Inflammatory macrophage treated with lipopolysaccharide for 1 hour (primary cell): Measurements from ENCODE around the gene VSIR.

Experiments
- DNase-seq, 2 donors: peaks; one replicate each; pipeline ENCODE4 v3.0.0-alpha.2; 2020 to 2022

Gene VSIR

GRCh38 chr10:71763352-71764127 is 9.8 kb downstream of the VSIR start:
- no peak for DNase-seq

- no peak for DNase-seq
Observed at GRCh38 chr10:71762324-71762723, 11.0 kb downstream of the VSIR start.

DNA sequence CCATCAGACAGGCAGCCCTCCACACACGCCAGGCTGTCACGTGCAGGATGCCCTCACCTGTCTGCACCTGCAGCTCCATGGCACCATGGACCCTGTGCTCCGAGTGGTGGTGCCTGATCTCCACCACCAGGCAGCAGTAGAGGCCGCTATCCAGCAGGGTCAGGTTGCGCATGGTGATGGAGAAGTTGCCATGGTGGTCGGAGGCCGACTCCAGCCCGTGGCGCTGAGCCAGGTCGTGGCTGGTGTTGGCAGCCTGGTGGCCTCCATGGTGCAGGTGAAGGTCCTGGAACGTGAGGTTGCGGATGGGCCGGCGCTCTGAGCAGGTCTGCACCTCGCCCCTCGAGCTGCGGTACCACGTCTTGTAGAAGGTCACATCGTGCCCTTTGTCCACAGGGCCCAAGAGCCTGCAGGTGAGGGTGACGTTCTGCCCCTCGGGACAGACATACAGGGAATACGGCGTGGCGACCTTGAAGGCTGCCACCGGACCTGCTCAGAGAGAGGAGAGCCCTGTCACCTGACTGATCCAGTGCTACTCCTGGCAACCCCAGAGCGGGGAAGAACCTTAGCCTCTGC is 11.7 kb downstream of the VSIR start:
- DNase-seq: no peak

GRCh38 chr10:71761105-71761511 is 12.2 kb downstream of the VSIR start:
- no peak for DNase-seq

DNA sequence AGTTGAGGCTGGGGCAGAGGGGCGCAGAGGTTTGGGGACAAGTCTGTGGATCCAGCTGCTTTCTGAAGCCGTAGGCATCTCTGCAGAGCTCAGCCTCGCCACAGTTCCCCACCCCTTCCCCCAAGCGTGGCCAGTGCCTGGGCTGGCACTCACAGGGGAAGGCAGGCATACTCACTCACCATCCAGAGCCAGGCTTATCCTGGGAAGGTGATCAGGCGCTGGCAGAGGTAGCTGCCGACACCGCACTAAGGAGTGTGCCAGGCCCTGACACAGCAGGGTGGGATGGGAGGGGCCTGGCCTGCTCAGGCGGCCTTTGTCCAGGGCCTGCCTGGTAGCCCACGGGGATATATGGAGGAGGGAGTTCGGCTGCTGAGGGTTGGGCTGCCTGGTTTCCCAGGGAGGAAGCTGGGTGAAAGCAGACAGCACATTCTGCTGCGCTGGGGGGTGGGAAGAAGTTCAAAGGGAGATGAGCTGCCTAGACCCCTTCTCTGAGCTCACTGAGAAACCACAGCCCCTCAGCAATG is 15.9 kb downstream of the VSIR start:
- DNase-seq: no peak

- DNase-seq: no peak
Observed at GRCh38 chr10:71756311-71757191, 16.8 kb downstream of the VSIR start.

DNA sequence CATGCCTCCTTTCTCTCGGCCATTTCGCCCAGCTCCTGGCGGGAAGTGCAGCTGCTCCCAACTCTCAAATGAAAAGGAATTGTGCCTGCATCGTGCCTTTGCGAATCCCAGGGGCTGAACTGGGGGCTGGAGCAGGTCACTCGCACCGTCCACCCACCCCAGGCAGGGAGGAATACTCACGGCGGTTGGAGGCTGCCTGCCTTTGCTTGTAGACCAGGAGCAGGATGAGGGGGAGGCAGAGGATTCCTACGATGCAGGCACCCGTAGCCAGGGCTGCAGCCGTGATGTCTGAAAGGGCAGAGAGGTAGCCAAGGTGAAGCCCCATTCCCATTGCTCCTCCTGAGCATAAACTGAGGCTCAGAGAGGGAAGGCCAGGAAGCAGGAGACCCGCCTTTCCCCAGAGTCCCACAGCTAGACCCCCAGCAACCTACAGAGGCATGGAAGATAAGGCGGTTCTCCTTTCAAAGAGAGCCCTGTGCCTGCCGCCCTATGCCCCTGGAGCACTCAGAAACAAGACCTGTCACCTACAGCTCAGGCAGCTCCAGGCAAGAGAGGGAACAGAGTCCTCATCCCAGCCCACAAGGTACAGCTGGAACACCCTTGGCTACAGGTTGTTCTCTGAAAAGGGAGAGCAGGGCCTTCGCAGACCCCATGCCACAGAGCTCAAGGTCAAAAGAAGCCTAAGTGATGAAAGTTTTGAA is 18.0 kb downstream of the VSIR start:
- no peak for DNase-seq

- peak; percentile 60 to 64 for DNase-seq
Observed at GRCh38 chr10:71754562-71754961, 18.8 kb downstream of the VSIR start.

DNA sequence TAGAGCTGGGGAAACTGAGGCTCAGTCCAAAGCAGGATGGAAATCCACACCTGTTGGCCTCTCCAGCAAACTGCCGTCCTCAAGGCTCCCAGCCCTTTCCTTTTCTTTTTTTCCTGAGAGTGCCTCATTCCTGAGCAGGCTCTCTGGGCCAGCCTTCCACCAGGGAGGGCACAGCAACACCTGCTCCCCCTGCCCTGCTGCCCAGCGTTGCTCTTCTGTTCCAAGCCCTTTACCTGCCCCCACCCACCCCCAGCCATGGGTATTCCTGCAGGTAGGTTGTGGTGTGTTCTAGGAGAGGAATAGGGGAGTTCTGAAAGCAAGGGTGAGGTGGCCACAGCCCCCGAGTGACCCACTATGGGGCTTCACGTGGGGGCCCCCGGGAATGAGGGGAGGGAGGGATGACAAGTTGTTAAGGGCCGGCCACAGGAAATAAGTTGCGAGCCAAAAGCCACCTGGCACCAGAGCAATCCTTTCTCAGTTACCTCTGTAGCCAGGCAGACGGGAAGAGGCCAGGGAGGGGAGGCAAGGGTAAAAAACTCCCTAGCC is 19.3 kb downstream of the VSIR start:
- no peak for DNase-seq

DNA sequence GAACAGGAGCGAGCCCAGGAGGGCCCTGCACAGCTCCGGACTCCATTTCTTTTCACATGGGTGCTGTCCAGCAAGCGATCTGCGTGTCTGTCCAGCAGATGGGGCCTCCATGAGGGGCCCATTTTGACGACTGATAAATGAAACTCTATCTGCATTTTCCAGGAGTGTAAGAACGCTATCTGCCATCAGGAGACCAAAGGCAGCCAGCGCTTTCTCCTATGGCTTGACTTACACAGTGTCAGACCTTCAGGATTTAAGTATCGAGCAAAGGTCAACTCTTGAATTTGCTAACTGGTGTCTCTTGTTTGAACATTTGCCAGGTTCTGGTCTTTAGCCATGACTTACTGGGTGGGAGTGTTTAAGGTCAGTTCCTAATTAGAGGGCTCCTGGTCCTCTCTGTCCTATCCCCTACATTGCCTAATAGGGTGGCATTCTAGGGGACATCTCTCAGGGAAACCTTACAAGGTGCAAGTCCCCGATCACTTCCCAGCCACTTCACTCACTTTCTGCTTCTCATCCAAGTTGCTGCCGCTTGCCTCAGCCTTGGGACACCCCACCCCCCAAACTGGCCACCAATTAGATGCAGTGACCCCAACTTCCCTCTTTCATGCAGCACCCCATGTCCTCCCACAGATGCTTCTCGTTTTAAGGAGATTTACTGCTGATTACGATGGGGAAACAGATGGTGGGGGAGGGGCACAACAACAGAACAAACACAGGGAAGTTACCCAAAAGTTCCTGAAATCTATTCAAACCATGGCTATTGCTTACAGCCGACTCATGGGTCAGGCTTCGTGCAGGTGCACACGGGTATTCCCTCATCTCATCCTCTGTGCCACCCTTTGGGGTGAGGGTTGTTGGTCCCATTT is 20.0 kb downstream of the VSIR start:
- peak; percentile 90 to 91 for DNase-seq

DNA sequence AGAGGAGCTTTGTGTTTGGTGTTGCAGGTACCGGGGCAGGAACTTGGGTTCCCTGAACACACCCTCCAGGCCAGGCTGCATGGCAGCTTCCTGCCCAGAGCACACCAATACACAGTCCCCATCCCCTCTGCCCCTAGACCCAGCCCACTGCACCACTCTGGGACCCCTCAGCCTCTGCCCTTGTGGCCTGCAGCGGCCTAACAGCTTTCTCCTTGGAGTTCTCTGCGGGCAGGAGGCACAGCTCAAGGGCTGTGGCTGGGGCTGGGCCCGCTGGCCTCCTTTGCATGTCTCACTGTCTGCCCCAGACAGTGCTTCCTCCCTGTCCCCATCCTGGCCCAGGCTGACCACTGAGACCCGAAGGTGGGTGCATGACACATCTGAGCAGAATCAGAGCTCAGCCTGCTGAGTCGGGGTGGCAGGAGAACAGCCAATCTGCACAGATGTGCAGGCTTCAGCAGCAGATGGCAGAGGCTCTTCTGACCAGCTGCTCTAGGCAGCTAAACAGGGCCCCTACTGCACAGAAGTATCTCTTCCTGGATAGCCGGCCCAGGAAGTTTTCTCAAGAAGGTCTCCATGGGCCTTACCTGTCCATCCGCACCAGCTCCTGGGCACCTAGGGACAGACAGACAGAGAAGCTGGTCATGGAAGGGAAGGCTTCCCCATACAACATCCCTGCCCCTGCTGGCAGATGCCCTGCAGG is 20.8 kb downstream of the VSIR start:
- DNase-seq: no peak

DNA sequence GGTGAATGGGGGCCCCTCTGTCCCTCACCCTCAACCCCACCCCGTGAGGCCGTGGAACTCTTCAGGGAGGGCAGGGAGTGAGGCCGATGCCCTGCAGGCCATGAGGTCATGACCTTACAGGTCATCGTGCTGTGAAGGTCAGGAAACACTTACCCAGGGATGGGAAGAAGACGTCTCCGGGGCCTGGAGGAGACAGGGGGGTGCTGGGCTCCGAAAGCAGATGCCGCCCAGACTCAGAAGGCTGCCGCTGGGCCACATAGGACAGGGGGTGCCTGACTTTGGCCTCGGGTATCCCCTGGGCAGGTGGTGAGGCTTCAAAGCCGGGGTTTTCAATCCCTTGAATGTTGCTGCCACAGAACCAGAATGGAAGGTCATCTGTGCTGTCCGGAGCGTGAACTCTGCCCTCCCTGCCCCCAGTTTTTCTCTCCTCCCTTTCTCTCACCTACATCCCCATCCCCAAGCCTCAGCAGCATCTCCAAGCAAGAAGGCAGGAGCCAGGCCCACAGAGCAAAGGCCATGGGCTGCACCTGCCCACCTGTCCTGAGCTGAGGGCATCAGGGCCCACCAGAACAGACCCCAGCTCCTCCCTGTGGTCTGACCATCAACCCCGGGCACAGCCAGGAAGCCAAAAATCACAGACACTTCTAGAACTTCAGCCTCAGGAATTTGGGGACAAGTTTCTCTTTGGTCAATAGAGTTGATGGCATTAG is 21.6 kb downstream of the VSIR start:
- no peak for DNase-seq

DNA sequence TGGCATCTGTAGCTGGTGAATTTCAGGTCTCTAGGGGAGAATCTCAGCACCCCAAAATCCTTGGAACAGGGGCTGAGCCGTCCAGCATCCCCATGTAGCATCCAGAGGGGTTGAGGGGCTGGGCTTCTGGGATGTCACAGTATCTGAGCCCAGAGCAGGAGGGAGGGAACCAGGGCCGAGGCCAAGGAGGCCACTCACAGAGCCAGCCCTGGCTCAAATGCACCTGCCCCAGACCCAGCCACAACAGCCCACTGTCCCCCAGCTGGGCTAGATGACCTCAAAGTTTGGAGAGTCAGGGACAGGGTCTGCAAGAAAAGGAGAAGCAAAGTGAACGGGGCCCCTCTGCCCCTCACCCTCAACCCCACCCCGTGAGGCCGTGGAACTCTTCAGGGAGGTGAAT is 22.3 kb downstream of the VSIR start:
- DNase-seq: no peak

DNA sequence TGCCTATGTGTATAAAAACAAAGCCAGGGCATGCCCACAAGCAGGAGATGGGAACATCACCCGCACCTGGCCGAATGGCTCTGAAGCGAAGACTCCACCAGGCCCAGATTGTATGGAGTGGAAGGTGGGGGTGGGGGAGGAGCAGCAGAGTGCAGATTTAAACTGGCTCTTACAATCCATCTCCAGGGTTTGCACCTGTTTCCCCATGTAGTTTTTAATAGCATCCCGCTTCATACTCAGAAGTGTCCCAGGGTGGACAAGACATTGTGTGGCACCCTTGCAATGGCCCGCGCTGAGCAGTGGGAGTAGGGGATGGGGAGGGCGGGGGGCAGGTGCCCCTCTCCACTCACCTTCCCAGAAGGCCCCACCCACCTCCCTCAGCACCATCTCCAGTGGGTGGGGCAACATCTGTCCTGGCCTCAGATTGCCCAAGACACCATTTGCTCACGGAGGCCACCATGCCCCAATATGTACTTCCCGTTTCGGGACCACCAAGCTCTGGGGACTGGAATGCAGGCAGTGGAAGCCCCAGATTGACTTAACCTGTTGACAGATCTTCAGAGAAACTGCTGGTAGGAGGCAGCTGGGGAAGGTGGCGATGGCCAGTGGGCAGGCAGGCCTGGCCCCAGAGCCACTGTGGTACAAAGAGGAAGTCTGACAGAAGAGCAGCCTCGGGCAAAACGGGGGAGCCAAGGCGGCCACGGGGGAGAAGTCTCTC is 23.0 kb downstream of the VSIR start:
- DNase-seq: peak in 1 of 2 donors; percentile 22

DNA sequence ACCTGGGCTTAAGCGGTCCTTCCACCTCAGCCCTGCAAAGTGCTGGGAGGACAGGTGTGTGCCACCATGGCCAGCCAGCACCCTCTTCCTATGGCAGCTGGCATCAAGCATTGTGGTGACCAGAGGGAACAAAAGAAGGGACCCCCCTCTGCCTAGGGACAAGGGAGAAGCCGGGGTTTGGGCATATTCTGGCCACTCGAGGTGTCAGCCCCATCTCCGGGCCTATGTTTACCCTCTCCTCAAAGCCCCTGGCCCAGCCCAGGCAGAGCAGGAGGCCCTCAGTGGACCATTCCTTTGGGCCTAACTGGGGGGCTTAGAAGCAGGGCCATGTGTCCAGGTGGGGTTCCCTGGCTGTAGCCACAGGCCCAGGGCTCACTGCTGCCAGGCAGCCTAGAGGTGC is 23.9 kb downstream of the VSIR start:
- no peak for DNase-seq

DNA sequence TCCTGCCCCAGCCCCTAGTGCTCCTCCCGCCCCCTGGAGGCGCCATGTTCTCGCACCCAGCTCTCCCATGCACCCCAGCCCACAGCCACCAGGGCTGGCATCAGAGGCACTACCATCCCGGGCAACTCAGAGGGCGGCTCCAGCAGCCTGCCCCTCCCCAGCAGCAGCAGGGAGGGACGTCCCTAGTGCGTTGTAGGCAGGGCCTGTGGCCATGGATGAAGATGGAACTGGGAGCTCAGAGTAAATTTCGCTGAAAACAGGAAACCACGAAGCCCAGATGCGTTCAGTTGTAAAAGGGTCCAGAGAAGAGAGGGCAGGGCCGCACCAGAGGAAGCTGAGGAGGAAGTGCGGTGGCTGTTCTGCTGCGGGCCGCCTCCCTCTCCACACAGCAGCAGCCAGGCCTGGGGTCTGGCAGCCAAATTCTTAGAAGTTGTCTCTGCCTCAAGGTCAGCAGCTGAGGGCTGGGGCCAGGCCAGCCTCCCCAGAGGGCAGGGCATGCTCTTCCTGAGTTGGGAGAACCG is 24.6 kb downstream of the VSIR start:
- peak; percentile 30 to 53 for DNase-seq

DNA sequence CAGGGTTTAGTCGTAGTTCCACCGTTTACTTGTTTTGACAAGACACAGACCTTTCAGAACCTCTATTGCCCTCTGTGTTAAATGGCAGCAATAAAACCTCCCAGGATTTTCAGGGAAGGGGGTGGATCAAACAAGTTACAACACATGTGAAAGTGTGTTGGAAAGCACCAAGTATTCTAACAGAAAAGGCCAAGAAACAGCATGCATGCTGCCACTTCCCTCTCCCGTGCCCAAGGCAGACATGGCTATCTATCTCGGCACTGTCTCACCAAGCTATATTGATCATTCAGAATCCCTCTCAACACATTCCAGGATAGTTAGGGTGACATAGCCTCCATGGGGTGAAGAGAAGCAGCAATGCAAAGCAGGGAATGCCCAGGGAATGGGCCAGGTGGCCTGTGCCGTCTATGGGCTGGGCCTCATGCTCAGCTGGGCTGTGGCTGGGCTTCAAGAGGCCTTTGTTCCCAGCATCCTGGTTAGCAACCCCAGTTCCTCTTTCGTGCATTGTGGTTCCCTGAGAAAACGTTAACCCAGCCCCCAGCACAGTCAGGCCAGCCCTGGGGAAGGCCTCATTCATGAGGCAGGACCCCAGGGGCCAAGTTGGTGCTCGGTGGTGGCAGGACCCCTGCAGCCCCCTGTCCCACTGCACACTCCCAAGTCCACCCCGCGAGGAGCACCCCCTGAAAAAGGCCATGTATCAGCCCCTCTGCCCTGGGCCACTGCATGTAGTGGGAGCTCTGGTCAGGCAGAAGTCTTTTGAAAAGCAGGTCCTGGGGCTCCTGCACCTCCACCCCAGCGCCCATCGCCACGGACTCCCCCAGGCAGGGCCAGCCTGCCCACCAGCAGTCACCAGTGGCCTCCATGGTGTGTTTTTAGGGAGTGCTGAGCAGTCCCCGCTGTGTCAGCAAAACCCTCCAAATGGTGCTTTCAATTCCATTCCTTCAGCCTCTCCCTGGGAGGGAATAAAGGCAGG is 25.5 kb downstream of the VSIR start:
- DNase-seq: peak in 1 of 2 donors; percentile 38

- DNase-seq: no peak
Observed at GRCh38 chr10:71747039-71747531, 26.2 kb downstream of the VSIR start.
